ENCODE measurements around the gene POU2AF2.
"Not testable (repeated sequence)": the region's sequence is repeated elsewhere in the genome, so short reads cannot be mapped to it uniquely, and the experiment has no call there.

Gene POU2AF2

GRCh38 chr11:111283945-111284481 is 38.5 kb downstream of the POU2AF2 start:
- H3K4me3 ChIP-seq (ENCODE audit: insufficient read depth, low read depth, low read length): no peak overlapping the region
- no peaks in the 10 kb centered on the region for H3K4me1 ChIP-seq (ENCODE audit: control insufficient read depth, insufficient read depth, low read length)
- no peaks in the 10 kb centered on the region for H3K9me3 ChIP-seq (ENCODE audit: control insufficient read depth, low read length)
- no peaks in the 10 kb centered on the region for H3K36me3 ChIP-seq (ENCODE audit: control insufficient read depth, insufficient read depth, low read length)
- H3K27ac ChIP-seq (ENCODE audit: insufficient read depth, low read depth, low read length, poor library complexity, severe bottlenecking): no peak overlapping the region
- no peaks in the 10 kb centered on the region for H3K27me3 ChIP-seq (ENCODE audit: control insufficient read depth, insufficient read depth, low read length, poor library complexity, severe bottlenecking)
- 92 to 94% methylated on average over 33 of the region's 33 CpGs for WGBS, 2 experiments

- WGBS, 2 experiments: 84 to 90% methylated on average over 18 of the region's 18 CpGs
- Histone ChIP-seq H3K36me3 (ENCODE audit: control insufficient read depth, insufficient read depth, low read length) (no peaks in the 10 kb centered on the region), H3K4me1 (ENCODE audit: control insufficient read depth, insufficient read depth, low read length) (no peaks in the 10 kb centered on the region), H3K4me3 (ENCODE audit: insufficient read depth, low read depth, low read length) (no peak overlapping the region), H3K9me3 (ENCODE audit: control insufficient read depth, low read length) (no peaks in the 10 kb centered on the region), H3K27ac (ENCODE audit: insufficient read depth, low read depth, low read length, poor library complexity, severe bottlenecking) (no peak overlapping the region), H3K27me3 (ENCODE audit: control insufficient read depth, insufficient read depth, low read length, poor library complexity, severe bottlenecking) (no peaks in the 10 kb centered on the region)
Measured at GRCh38 chr11:111285189-111286091, 39.9 kb downstream of the POU2AF2 start.

- Histone ChIP-seq H3K4me1 (ENCODE audit: control insufficient read depth, insufficient read depth, low read length) (no peaks in the 10 kb centered on the region), H3K9me3 (ENCODE audit: control insufficient read depth, low read length) (no peaks in the 10 kb centered on the region), H3K27me3 (ENCODE audit: control insufficient read depth, insufficient read depth, low read length, poor library complexity, severe bottlenecking) (no peaks in the 10 kb centered on the region), H3K36me3 (ENCODE audit: control insufficient read depth, insufficient read depth, low read length) (no peaks in the 10 kb centered on the region), H3K27ac (ENCODE audit: insufficient read depth, low read depth, low read length, poor library complexity, severe bottlenecking) (no peak overlapping the region), H3K4me3 (ENCODE audit: insufficient read depth, low read depth, low read length) (no peak overlapping the region)
- WGBS, 2 experiments: 88 to 93% methylated on average over 4 of the region's 5 CpGs
Measured at GRCh38 chr11:111291764-111292163, 46.2 kb downstream of the POU2AF2 start.

- not testable (repeated sequence) for H3K4me1 ChIP-seq (ENCODE audit: control insufficient read depth, insufficient read depth, low read length); H3K27ac ChIP-seq (ENCODE audit: insufficient read depth, low read depth, low read length, poor library complexity, severe bottlenecking); H3K4me3 ChIP-seq (ENCODE audit: insufficient read depth, low read depth, low read length); H3K9me3 ChIP-seq (ENCODE audit: control insufficient read depth, low read length); H3K36me3 ChIP-seq (ENCODE audit: control insufficient read depth, insufficient read depth, low read length); H3K27me3 ChIP-seq (ENCODE audit: control insufficient read depth, insufficient read depth, low read length, poor library complexity, severe bottlenecking)
- WGBS, 2 experiments: 57% methylated on average over 1 of the region's 1 CpG; no CpG with 5 or more reads in 1 of the 2 experiments
Measured at GRCh38 chr11:111292408-111292807, 46.9 kb downstream of the POU2AF2 start.

- no peaks in the 10 kb centered on the region for H3K36me3 ChIP-seq (ENCODE audit: control insufficient read depth, insufficient read depth, low read length)
- no peak overlapping the region for H3K27ac ChIP-seq (ENCODE audit: insufficient read depth, low read depth, low read length, poor library complexity, severe bottlenecking)
- H3K4me3 ChIP-seq (ENCODE audit: insufficient read depth, low read depth, low read length): no peak overlapping the region
- H3K4me1 ChIP-seq (ENCODE audit: control insufficient read depth, insufficient read depth, low read length): peaks cover 5% of the 10 kb centered on the region
- peaks cover 41% of the 10 kb centered on the region for H3K27me3 ChIP-seq (ENCODE audit: control insufficient read depth, insufficient read depth, low read length, poor library complexity, severe bottlenecking)
- 69 to 75% methylated on average over 2 to 3 of the region's 3 CpGs for WGBS, 2 experiments
- no peaks in the 10 kb centered on the region for H3K9me3 ChIP-seq (ENCODE audit: control insufficient read depth, low read length)
Measured at GRCh38 chr11:111296196-111296595, 50.7 kb downstream of the POU2AF2 start.

- H3K27ac ChIP-seq (ENCODE audit: insufficient read depth, low read depth, low read length, poor library complexity, severe bottlenecking): no peak overlapping the region
- peaks cover 5% of the 10 kb centered on the region for H3K4me1 ChIP-seq (ENCODE audit: control insufficient read depth, insufficient read depth, low read length)
- WGBS, 2 experiments: 82 to 86% methylated on average over 10 of the region's 10 CpGs
- no peaks in the 10 kb centered on the region for H3K36me3 ChIP-seq (ENCODE audit: control insufficient read depth, insufficient read depth, low read length)
- H3K4me3 ChIP-seq (ENCODE audit: insufficient read depth, low read depth, low read length): no peak overlapping the region
- H3K9me3 ChIP-seq (ENCODE audit: control insufficient read depth, low read length): no peaks in the 10 kb centered on the region
- peaks cover 49% of the 10 kb centered on the region for H3K27me3 ChIP-seq (ENCODE audit: control insufficient read depth, insufficient read depth, low read length, poor library complexity, severe bottlenecking)
Measured at GRCh38 chr11:111297696-111298095, 52.2 kb downstream of the POU2AF2 start.

- 6 to 7% methylated on average over 57 of the region's 57 CpGs for WGBS, 2 experiments
- H3K27me3 ChIP-seq (ENCODE audit: control insufficient read depth, insufficient read depth, low read length, poor library complexity, severe bottlenecking): peaks cover 49% of the 10 kb centered on the region
- H3K27ac ChIP-seq (ENCODE audit: insufficient read depth, low read depth, low read length, poor library complexity, severe bottlenecking): no peak within 1 kb of the TSS
- H3K4me1 ChIP-seq (ENCODE audit: control insufficient read depth, insufficient read depth, low read length): peaks cover 5% of the 10 kb centered on the region
- no peaks in the 10 kb centered on the region for H3K36me3 ChIP-seq (ENCODE audit: control insufficient read depth, insufficient read depth, low read length)
- no peaks in the 10 kb centered on the region for H3K9me3 ChIP-seq (ENCODE audit: control insufficient read depth, low read length)
- H3K4me3 ChIP-seq (ENCODE audit: insufficient read depth, low read depth, low read length): peak within 1 kb of the TSS; percentile 69
Measured at GRCh38 chr11:111298413-111299100, 53.0 kb downstream of the POU2AF2 start, which contains the start of gene POU2AF3. Gene POU2AF3, plus strand, starts transcription at chr11:111298546. Its CDS starts 36 bp downstream, at chr11:111298582.

- H3K27me3 ChIP-seq (ENCODE audit: control insufficient read depth, insufficient read depth, low read length, poor library complexity, severe bottlenecking): peaks cover 49% of the 10 kb centered on the region
- H3K4me3 ChIP-seq (ENCODE audit: insufficient read depth, low read depth, low read length): peak overlapping the region; percentile 69
- peaks cover 5% of the 10 kb centered on the region for H3K4me1 ChIP-seq (ENCODE audit: control insufficient read depth, insufficient read depth, low read length)
- no peaks in the 10 kb centered on the region for H3K9me3 ChIP-seq (ENCODE audit: control insufficient read depth, low read length)
- WGBS, 2 experiments: 1 to 2% methylated on average over 77 of the region's 77 CpGs
- H3K27ac ChIP-seq (ENCODE audit: insufficient read depth, low read depth, low read length, poor library complexity, severe bottlenecking): no peak overlapping the region
- no peaks in the 10 kb centered on the region for H3K36me3 ChIP-seq (ENCODE audit: control insufficient read depth, insufficient read depth, low read length)
Measured at GRCh38 chr11:111299101-111300026, 53.8 kb downstream of the POU2AF2 start.

GRCh38 chr11:111300569-111300968 is 55.0 kb downstream of the POU2AF2 start:
- 93 to 94% methylated on average over 9 of the region's 9 CpGs for WGBS, 2 experiments

More at GRCh38 chr11:111300569-111300968, 55.0 kb downstream of the POU2AF2 start:
- no peak overlapping the region for H3K27ac ChIP-seq (ENCODE audit: insufficient read depth, low read depth, low read length, poor library complexity, severe bottlenecking)
- no peaks in the 10 kb centered on the region for H3K9me3 ChIP-seq (ENCODE audit: control insufficient read depth, low read length)
- no peaks in the 10 kb centered on the region for H3K36me3 ChIP-seq (ENCODE audit: control insufficient read depth, insufficient read depth, low read length)
- peaks cover 5% of the 10 kb centered on the region for H3K4me1 ChIP-seq (ENCODE audit: control insufficient read depth, insufficient read depth, low read length)
- H3K27me3 ChIP-seq (ENCODE audit: control insufficient read depth, insufficient read depth, low read length, poor library complexity, severe bottlenecking): peaks cover 49% of the 10 kb centered on the region
- no peak overlapping the region for H3K4me3 ChIP-seq (ENCODE audit: insufficient read depth, low read depth, low read length)

Data from ectodermal cell (in vitro differentiated cells).